Measurements from ENCODE around the gene WWC1.
A peak's percentile ranks its signal among the peaks of the same experiment; 100 is the strongest.

The WWC1 gene

GRCh38 chr5:168451565-168451964 lies 160.1 kb downstream of the WWC1 start:
- no peak for DNase-seq

GRCh38 chr5:168455201-168455600 lies 163.8 kb downstream of the WWC1 start:
- DNase-seq, result no peak

GRCh38 chr5:168457542-168457941 lies 166.1 kb downstream of the WWC1 start:
- no peak for DNase-seq

GRCh38 chr5:168460606-168461005 lies 169.2 kb downstream of the WWC1 start:
- no peak for DNase-seq

- no peak for DNase-seq
These were observed 171.6 kb downstream of the WWC1 start for GRCh38 chr5:168463081-168463480.

GRCh38 chr5:168464214-168464613 lies 172.8 kb downstream of the WWC1 start:
- DNase-seq, result no peak

GRCh38 chr5:168464641-168465040 lies 173.2 kb downstream of the WWC1 start:
- no peak for DNase-seq

- no peak for DNase-seq
These were observed 176.4 kb downstream of the WWC1 start for GRCh38 chr5:168467755-168468330.

GRCh38 chr5:168468836-168469235 lies 177.4 kb downstream of the WWC1 start:
- no peak for DNase-seq

- DNase-seq, result no peak
These were observed 178.4 kb downstream of the WWC1 start for GRCh38 chr5:168469816-168470215.

- DNase-seq, result no peak
These were observed 180.3 kb downstream of the WWC1 start for GRCh38 chr5:168471785-168472184.

- no peak for DNase-seq
These were observed 180.9 kb downstream of the WWC1 start for GRCh38 chr5:168472329-168472728.

- DNase-seq, result no peak
These were observed 182.9 kb downstream of the WWC1 start for GRCh38 chr5:168474319-168474718.

GRCh38 chr5:168477060-168477459 lies 185.6 kb downstream of the WWC1 start:
- no peak for DNase-seq

GRCh38 chr5:168479166-168479565 lies 187.7 kb downstream of the WWC1 start:
- DNase-seq, result no peak

GRCh38 chr5:168480601-168481000 lies 189.2 kb downstream of the WWC1 start:
- no peak for DNase-seq

- DNase-seq, result no peak
These were observed 189.9 kb downstream of the WWC1 start for GRCh38 chr5:168481330-168481788.

- no peak for DNase-seq
These were observed 190.9 kb downstream of the WWC1 start for GRCh38 chr5:168482361-168482760.

GRCh38 chr5:168486136-168486879 lies 194.9 kb downstream of the WWC1 start, which contains the start of gene RARS1:
Gene RARS1 (plus strand): TSS chr5:168486471. CDS start chr5:168486499, 28 bp downstream.
- peak; percentile 82 for DNase-seq

- DNase-seq, result no peak
These were observed 197.6 kb downstream of the WWC1 start for GRCh38 chr5:168489059-168489458.

GRCh38 chr5:168494057-168494555 lies 202.7 kb downstream of the WWC1 start:
- DNase-seq, result no peak

GRCh38 chr5:168502563-168503237 lies 211.3 kb downstream of the WWC1 start:
- DNase-seq, result no peak

- DNase-seq, result no peak
These were observed 222.5 kb downstream of the WWC1 start for GRCh38 chr5:168513861-168514428.
